ENCODE measurements around the gene POLRMT. TPM values are rescaled to one million over a fixed set of nuclear protein-coding genes. Genes with fewer than 3 reads are reported as not detected.

POLRMT gene
- total RNA-seq, 1 experiment from 2014 or later = 104 TPM

GRCh38 chr19:640161-640558 is 6.8 kb upstream of the POLRMT start:
- H4K20me1 ChIP-seq (ENCODE audit: control insufficient read depth, insufficient read depth, insufficient read length) = no peaks in the 10 kb centered on the region
- no peak overlapping the region for H3K56ac ChIP-seq (ENCODE audit: insufficient read length, low read depth, low read length)
- no peak overlapping the region for H2BK120ac ChIP-seq (ENCODE audit: low read depth, low read length, poor library complexity, severe bottlenecking)
- no peak overlapping the region for H2BK12ac ChIP-seq (ENCODE audit: insufficient read length, low read depth, low read length)
- Mint-ChIP-seq H3K27me3 (ENCODE audit: low read depth) (peaks cover 29% of the 10 kb centered on the region), H3K27ac (no peak overlapping the region), H3K4me3 (peak overlapping the region; percentile 30 to 55; a peak in 4 of 5 replicates), H3K4me1 (peaks cover 4 to 5% of the 10 kb centered on the region in 2 experiments; a peak in 3 of 4 replicates), H3K36me3 (ENCODE audit: insufficient read depth in 1 of 3, low read depth in 3 of 3) (peaks cover 3 to 4% (median 4%) of the 10 kb centered on the region in 3 experiments; a peak in 6 of 7 replicates), H3K9me3 (0 out of 5 replicates have a peak, but pooled peaks cover 0 to 3% of the 10 kb centered on the region in 2 experiments)
- H4K8ac ChIP-seq (replicated peaks; ENCODE audit: insufficient read length, low read depth, low read length) = no peak overlapping the region
- whole genome bisulfite sequencing (ENCODE audit: extremely low coverage, insufficient read length, low lambda C conversion rate) = no CpG with 5 or more reads among the region's 25 CpGs
- no peak overlapping the region for H3K23ac ChIP-seq (ENCODE audit: insufficient read length, low read depth, low read length)
- H3K27me3 ChIP-seq (ENCODE audit: insufficient read depth, low read length) = no peaks in the 10 kb centered on the region; the same call in 1 of the 2 replicates
- H4K5ac ChIP-seq (ENCODE audit: insufficient read length, low read depth, low read length) = no peak overlapping the region
- peak overlapping the region; percentile 23 for H3K4me2 ChIP-seq (ENCODE audit: insufficient read depth, insufficient read length, low read length)
- no peak overlapping the region for H3K9ac ChIP-seq (ENCODE audit: extremely low read depth, insufficient read length, low read length)
- no peak for TF ChIP-seq CTCF (conservative IDR thresholded peaks at IDR 0.05)
- DNase-seq = no peak
- no peak overlapping the region for H4K91ac ChIP-seq (ENCODE audit: insufficient read length, low read depth, low read length)
- H2BK15ac ChIP-seq (ENCODE audit: low read depth, low read length) = no peak overlapping the region
- H2AK5ac ChIP-seq (ENCODE audit: insufficient read length, low read length) = no peak overlapping the region
- no peak overlapping the region for H3K27ac ChIP-seq (ENCODE audit: insufficient read length, low read depth, low read length)
- H2AFZ ChIP-seq (ENCODE audit: low read length) = no peak overlapping the region
- no peak overlapping the region for H3K14ac ChIP-seq (ENCODE audit: insufficient read depth, low read length)
- H2BK5ac ChIP-seq (ENCODE audit: insufficient read length, low read length) = no peak overlapping the region
- no peaks in the 10 kb centered on the region for H3K9me3 ChIP-seq (ENCODE audit: control insufficient read depth, low read depth, low read length)
- no peaks in the 10 kb centered on the region for H3K79me1 ChIP-seq (ENCODE audit: insufficient read depth, low read depth, low read length, poor library complexity, severe bottlenecking)
- H3K23me2 ChIP-seq (ENCODE audit: insufficient read length, low read depth, low read length, poor library complexity, severe bottlenecking) = no peaks in the 10 kb centered on the region
- H3K4me1 ChIP-seq (ENCODE audit: insufficient read depth, low read length) = no peaks in the 10 kb centered on the region
- no peak overlapping the region for H2BK20ac ChIP-seq (ENCODE audit: low read depth, low read length, poor library complexity, severe bottlenecking)
- no peak overlapping the region for H3T11ph ChIP-seq (ENCODE audit: low read length)
- H3K18ac ChIP-seq (ENCODE audit: insufficient read length, low read depth, low read length) = no peak overlapping the region
- no peaks in the 10 kb centered on the region for H3K79me2 ChIP-seq (ENCODE audit: insufficient read depth, low read length)
- no peak overlapping the region for H3K4ac ChIP-seq (ENCODE audit: low read depth, low read length)
